HepG2 (cell line): ENCODE measurements around the gene CABLES2. TPM values are rescaled to one million over a fixed set of nuclear protein-coding genes. Genes with fewer than 3 reads are reported as not detected.

Source experiments
- ARID4A ChIP-seq: sonication (generic); formaldehyde crosslinking; IDR thresholded peaks from 2 replicates; pipeline ENCODE4 v1.5.0; 2020; ENCODE audit warnings: mild to moderate bottlenecking, missing genetic modification reagents, borderline replicate concordance
- HMGXB3 ChIP-seq: sonication (generic); formaldehyde crosslinking; IDR thresholded peaks from 2 replicates; pipeline ENCODE4 v1.4.0; 2020; ENCODE audit warnings: missing genetic modification reagents, borderline replicate concordance
- HNRNPLL ChIP-seq: fragments of 200-400 bp; formaldehyde crosslinking; IDR thresholded peaks from 2 replicates; pipeline ENCODE4 v1.6.1; 2017; ENCODE audit warnings: mild to moderate bottlenecking, low read depth, low read length; ENCODE audit not compliant: poor library complexity, severe bottlenecking
- JUND ChIP-seq: sonication (generic); formaldehyde crosslinking; IDR thresholded peaks from 2 replicates; pipeline ENCODE4 v1.8.0; 2022; ENCODE audit warnings: mild to moderate bottlenecking, missing genetic modification reagents
- LCORL ChIP-seq, 2 experiments: fragments of 450-650 bp in 1 of 2; sonication (generic) in 1 of 2; formaldehyde crosslinking in 1 of 2; IDR thresholded peaks; 2 replicates each; pipeline versions ENCODE4 v1.5.0 to v1.6.1; 2017 to 2020; ENCODE audit warnings: antibody characterized with exemption in 1 of 2, missing genetic modification reagents in 1 of 2
- RXRA ChIP-seq: sonication (generic); formaldehyde crosslinking; IDR thresholded peaks from 2 replicates; pipeline ENCODE4 v1.5.1; 2020; ENCODE audit warnings: missing genetic modification reagents
- SP1 ChIP-seq, 2 experiments: fragments of 450-650 bp in 1 of 2; sonication (generic) in 1 of 2; formaldehyde crosslinking in 1 of 2; IDR thresholded peaks; 2 replicates each; pipeline versions ENCODE4 v1.4.0 to v1.6.1; 2016 to 2020; ENCODE audit warnings: missing genetic modification reagents in 1 of 2
- ZBTB40 ChIP-seq, 2 experiments: fragments of 450-650 bp in 1 of 2; sonication (generic) in 1 of 2; formaldehyde crosslinking in 1 of 2; IDR thresholded peaks; 2 replicates each; pipeline versions ENCODE4 v1.6.1 to v1.8.0; 2016 to 2022; ENCODE audit warnings: antibody characterized with exemption in 1 of 2, mild to moderate bottlenecking in 1 of 2, missing genetic modification reagents in 1 of 2
- polyA plus RNA-seq, 8 experiments: library from polyadenylated mRNA; depleted of rRNA in 3 of 8; stranded (reverse) in 7 of 8; unstranded in 1 of 8; fragments of >200 nt; fragmentation: Illumina TruSeq in 4 of 8; extraction: Trizol in 4 of 8; gene quantifications; 2 replicates each; pipeline versions ENCODE4 v1.2.1 to v1.2.3, GENCODE V29; 2011 to 2016; ENCODE audit warnings: low read depth in 4 of 8, missing spikeins in 1 of 8, mixed read lengths in 1 of 8; ENCODE audit not compliant: insufficient read depth in 1 of 8
- total RNA-seq, 5 experiments: library from RNA; depleted of rRNA; stranded (reverse); fragments of >200 nt; fragmentation: Illumina TruSeq; extraction: Trizol; gene quantifications; 2 replicates each; pipeline ENCODE4 v1.2.3, GENCODE V29; 2016; ENCODE audit warnings: low read depth in 1 of 5

CABLES2 gene
- total and polyA plus RNA-seq, 2 of the 13 experiments (the other 11 are each of a cell fraction or from before 2014, with no cell fraction given), result 5.2 to 9.7 TPM

- TF ChIP-seq ZBTB40 (IDR thresholded peaks at IDR 0.05), result no peak
- no peak for TF ChIP-seq ZBTB40 (CRISPR knock-in tag; IDR thresholded peaks at IDR 0.05)
- TF ChIP-seq RXRA, result 0 out of 2 replicates have a peak, but pooled peaks have one; percentile 11
- TF ChIP-seq JUND (CRISPR knock-in tag), result peak; percentile 51; the same call in 1 of the 2 replicates
- no peak for TF ChIP-seq HMGXB3
- no peak for TF ChIP-seq LCORL (IDR thresholded peaks at IDR 0.05)
- 0 out of 2 replicates have a peak, but pooled peaks have one; percentile 25 for TF ChIP-seq LCORL (CRISPR knock-in tag; IDR thresholded peaks at IDR 0.05)
- peak; percentile 3 for TF ChIP-seq HNRNPLL
- peak; percentile 41; the same call in 1 of the 2 replicates for TF ChIP-seq ARID4A (CRISPR knock-in tag)
- no peak for TF ChIP-seq SP1 (IDR thresholded peaks at IDR 0.05)
- TF ChIP-seq SP1 (CRISPR knock-in tag; IDR thresholded peaks at IDR 0.05), result no peak
These were observed 51.1 kb downstream of the CABLES2 start (continued) for GRCh38 chr20:62355878-62356588.
